Right lung (tissue), 5 donors: ENCODE results near the gene PNPLA8. TPM values are rescaled to one million over a fixed set of nuclear protein-coding genes. Genes with fewer than 3 reads are reported as not detected.
"Not testable (repeated sequence)": the region's sequence is repeated elsewhere in the genome, so short reads cannot be mapped to it uniquely, and the experiment has no call there.

ENCODE experiments used
- DNase-seq, 2 donors: peaks; one replicate each; pipeline ENCODE4 v3.0.0-alpha.2; 2013
- polyA plus RNA-seq, 5 donors: library from polyadenylated mRNA; unstranded; fragments of 120-200 nt; gene quantifications; one replicate each; pipeline versions ENCODE4 v1.2.1 to v1.2.3, GENCODE V29; 2013; ENCODE audit warnings: inconsistent platforms in 1 of 5, low replicate concordance in 1 of 5; ENCODE audit not compliant: insufficient read length in 5 of 5, insufficient read depth in 1 of 5

PNPLA8 gene
- polyA plus RNA-seq, 5 donors = 26.6 to 39.7 (median 35.0) TPM

DNA sequence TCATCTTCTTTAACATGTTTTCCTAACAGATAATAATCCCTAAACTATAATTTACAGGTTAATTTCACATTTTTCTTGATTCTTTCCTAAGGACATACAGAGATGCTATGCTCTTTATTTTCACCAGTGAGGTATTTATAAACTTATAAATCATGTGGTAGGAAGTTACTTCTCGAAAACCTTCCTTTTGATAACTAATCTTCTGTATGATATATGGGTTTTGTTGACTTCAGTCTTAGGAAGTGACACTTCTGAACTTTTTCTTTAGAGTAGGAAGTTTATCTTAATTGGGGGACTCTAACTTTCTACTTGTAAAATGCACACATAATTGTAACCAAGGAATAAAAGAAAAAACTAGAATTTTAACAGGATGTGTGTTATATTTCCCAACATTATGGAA is 9.8 kb upstream of the PNPLA8 start:
- DNase-seq = no peak

DNA sequence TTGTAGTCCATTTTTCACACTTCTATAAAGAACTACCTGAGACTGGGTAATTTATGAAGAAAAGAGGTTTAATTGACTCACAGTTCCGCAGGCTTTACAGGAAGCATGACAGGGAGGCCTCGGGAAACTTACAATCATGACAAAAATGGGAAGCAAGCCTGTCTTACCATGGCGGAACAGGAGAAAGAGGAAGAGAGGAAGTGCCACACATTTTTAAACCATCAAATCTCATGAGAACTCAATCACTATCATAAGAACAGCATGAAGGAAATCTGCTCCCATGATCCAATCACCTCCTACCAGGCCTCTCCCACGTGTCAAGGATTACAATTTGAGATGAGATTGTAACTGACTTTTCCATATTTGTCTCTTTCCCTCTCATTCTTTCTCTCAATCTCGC is 9.3 kb upstream of the PNPLA8 start:
- no peak for DNase-seq

DNA sequence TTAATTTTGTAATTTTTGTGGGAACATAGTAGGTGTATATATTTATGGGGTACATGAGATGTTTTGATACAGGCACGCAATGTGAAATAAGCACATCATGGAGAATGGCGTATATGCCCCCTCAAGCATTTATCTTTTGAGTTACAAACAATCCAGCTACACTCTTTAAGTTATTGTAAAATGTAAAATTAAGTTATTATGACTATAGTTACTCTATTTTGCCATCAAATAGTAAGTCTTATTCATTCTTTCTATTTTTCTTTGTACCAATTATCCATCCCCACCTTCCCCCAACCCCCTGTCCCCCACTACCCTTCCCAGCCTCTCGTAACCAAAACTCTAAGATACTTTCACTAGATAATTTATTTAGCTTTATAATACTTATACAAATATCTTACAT is 7.8 kb upstream of the PNPLA8 start:
- DNase-seq = no peak

DNA sequence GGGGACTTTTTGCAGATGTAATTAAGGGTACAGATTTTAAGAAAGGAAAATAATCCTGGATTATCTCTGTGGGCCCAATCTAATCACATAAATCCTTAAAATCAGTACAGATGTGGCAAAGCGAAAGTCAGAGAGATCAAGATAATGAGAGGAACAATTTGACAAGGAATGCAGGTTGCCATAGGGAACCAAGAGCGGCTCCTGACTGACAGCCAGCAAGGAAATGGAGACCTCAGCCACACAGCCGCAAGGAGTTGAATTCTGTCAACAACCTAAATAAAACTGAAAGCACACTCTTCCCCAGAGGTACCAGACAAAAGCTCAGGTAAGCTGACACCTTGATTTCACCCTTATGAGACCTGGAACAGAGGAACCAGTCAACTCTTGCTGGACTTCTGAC is 3.4 kb upstream of the PNPLA8 start:
- no peak for DNase-seq

DNA sequence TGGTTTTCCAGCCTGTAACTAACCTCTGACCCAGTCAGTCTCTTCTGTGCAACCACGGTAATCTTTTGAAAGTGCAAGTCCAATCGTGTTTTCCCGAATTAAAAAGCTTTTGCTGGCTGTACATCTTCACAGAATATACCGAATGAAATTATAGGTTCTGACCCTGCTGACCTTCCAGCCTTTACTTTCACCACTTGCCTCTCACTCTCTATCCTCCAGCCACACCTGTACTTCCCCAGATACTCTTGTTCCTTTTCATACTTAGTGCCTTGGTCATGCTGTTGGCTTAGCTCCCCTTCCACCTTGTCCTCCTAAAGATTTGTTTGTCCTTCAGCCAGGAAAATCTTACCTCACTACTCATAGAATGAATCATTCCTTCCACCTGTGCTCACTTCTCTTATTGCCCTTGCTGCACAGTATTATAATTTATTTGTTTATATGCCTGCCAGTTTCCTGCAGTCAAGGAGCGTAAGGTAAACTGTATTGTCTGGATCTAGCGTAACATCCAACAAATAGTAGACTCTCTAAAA is 2.3 kb upstream of the PNPLA8 start:
- DNase-seq = no peak

DNA sequence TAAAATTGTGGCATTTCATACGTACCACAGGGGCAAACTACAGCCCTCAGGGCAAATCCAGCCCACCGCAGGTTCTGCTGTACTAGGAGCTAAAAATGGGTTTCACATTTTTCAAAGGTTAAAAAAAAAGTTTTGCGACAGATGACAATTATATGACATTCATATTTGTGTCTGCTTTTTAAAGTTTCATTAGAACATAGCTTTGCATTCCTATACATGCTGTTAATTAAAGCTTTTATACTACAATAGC is 758 bp upstream of the PNPLA8 start:
- no peak for DNase-seq

DNA sequence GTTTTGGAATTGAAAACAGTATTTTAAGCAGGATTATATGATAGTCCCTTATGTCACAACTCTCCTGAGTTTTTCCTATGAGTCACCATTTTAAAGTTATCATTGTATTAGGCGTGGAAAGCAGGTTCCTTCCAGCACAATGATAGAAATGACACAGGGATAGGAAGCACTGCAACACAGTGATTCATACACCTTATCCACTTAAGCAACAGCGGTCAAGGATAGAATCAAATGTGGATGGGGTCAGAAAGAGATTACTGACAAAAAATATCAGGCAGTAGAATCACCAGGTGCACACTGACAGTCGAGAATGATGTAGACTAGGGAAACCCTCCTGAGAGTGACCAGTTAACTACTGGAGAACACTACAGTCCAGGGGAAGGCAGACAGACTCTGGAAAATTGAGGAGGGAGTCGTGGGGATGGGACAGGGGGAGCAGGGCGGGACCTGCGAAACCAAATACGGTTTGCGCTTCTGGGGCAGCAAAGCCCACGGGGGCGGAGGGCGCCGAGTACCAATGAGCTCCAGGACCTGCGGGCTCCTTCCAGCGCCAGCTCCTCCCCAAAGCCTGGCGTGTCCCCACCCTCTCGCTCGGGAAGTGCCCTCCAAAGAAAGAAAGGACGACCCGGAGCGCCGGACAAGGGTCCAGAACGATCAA is 479 bp downstream of the PNPLA8 start:
- DNase-seq = no peak

DNA sequence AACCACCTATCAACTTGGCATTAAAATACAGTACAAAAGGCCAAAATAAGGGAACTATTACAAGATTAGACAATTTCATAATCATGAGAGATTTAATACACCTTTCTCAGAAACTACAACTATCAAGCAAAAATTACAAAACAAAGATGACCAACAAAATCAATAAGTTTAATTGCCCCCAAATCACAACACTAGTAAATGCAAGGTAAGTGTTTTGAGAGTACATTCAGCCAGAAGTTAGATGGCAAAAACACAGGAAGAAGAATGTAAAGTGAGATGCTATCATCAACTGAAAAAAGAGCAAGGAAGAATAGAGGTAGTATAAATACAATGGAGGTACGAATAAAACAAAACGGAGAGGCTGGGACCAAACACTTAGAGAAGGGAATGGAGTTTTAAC is 3.2 kb downstream of the PNPLA8 start:
- DNase-seq = no peak

DNA sequence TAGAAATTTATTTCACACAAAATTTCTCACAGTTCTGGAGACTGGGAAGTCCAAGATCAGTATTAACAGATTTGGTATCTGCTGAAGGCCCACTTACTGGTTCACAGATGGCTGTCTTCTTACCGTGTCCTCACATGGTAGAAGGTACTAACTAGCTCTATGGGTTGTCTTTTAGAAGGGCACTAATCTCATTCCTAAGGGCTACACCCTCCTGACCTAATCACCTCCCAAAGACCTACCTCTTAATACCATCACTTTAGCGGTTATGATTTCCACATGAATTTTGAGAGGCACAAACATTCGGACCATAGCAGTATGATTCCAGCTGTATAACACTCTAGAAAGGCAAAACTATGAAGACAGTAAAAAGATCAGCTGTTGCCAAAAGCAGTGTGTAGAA is 8.0 kb downstream of the PNPLA8 start:
- DNase-seq = no peak

DNA sequence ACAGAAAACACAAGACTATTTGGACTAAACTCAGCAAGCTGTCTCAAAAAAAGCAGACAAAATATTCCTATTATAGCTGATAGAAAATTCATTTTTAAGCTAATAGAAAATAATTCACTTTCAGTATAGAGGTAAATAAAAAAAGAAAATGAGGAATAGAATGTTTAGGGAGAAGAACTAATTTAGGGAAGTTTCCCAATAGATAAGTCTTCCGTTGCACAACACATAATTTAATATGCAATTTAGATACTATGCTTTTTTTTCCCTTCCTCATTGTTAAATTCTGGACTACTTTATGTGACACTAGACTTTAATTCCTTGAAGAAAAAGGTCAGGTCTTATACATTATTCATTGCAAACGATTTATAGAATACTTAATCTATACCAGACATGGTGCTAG is 10.3 kb downstream of the PNPLA8 start:
- no peak for DNase-seq

DNA sequence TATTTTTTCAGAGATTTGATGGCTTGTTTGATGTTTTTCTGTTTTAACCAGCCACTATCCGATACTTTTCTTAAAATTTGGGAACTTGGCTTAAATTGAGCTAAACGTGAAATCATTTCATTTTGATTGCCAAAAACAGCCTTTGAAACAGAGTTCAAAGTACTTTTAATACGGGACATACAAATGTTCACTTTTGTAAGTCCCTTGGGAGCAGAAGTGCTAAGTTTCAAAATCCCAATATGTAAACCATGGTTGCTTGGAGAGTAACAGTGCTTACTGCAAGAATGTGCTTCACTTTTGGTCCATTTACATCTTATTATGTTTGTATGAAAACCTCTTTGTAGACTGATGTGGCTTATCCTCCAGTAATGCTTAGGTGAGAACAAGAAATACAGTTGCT is 10.9 kb downstream of the PNPLA8 start:
- no peak for DNase-seq

DNA sequence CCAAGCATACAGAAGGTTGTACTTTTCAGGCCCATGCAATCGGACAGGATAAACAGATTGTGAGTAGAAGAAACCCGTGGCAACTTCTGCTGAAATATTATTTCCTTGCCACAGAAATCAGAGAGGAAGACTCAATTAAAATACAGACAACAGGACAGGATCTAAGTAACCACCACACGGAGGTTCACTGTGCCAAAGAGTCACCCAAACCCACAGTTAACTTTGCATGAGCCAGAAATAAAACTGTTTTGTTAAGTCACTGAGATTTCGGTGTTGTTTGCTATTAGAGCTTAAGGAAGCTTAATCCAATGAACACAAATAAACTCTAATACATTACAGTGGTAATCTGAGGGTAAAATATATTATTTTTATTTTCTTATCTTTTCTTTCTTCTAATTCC is 14.0 kb downstream of the PNPLA8 start:
- no peak for DNase-seq

DNA sequence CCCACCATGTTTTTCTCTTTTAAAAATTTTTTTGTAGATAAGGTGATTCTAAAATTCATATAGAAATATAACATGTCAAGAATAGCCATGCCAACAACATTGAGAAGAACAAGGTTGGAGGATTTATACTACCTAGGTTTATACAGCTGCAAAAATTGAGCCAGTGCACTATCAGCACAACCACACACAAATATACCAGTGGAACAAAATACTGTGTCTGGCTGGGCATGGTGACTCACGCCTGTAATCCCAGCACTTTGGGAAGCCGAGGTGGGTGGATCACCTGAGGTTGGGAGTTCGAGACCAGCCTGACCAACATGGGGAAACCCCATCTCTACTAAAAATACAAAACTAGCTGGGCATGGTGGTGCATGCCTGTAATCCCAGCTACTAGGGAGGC is 21.4 kb downstream of the PNPLA8 start:
- DNase-seq = not testable (repeated sequence)

DNA sequence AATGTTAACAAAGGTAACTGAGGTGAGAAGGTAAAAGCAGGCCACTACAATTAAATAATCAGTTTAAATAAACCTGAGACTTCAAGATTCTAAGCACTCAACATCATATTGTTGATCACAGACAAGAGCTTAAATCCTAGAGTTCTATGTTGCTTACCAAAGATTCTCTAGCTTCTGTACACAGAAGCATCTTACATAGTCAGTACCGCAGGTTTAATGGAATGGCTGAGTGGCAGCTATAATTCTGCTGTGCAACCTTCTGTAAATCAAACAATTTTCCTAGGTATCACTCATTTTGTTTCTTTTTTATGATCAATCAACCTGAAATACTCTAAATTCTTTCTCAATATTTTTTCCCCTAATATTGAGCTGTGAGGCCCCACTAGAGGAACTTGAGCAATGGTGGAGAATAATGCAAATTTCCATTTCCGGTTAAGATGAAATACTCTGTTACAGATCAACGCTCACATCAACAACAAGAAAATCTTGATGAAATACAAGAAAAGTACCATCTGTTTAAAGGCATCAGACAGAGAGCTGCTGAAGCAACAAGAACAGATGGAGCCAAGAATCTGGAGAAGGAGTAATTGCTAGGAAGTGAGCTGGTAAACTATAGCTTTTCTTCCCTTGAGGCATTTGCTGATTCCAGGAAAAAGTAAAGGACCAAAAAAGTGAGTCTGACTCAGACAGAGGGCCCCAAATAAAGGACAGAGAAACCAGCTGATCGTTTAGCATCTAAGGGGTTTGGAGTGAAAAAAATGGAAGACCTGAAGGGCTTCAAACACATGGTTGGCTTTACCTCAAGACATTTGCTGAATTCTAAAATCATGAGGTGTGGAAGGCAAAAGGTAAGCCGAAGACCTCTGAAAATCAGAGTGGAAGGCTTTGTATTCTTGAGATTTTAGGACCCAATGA is 22.6 kb downstream of the PNPLA8 start:
- peak; percentile 27 to 28 for DNase-seq

DNA sequence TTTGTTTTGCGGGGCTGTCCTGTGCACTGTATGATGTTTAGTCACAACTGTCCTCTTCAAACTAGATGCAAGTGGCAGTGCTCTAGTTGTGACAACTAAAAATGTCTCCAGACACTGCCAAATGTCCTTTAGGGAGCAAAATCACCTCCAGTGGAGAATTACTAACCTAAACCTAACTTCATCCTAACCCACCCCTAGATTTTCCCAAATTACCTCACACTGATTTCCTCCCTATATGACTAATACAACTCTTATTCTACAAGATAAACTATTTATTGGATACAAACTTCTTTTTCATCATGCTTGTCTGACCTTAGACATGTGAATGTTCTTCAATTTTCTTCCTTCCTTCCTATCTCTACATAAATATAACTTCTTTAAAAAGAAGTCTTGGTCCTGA is 26.4 kb downstream of the PNPLA8 start:
- DNase-seq = no peak

DNA sequence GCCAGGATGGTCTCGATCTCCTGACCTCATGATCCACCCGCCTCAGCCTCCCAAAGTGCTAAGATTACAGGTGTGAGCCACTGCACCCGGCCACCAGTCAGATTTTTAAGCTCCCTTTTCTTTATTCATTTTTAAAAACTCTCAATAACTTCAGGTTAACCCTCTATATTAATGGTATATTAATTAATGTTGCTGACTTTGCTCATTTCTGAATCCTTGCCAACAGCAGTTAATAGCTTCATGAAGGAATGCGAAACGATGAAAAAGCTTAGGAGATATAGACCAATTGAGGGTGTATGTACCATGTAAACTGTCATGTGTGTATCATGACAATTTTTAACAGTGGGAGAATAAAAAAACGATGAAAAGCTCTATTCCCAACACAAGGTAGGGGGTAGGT is 27.5 kb downstream of the PNPLA8 start:
- DNase-seq = no peak

DNA sequence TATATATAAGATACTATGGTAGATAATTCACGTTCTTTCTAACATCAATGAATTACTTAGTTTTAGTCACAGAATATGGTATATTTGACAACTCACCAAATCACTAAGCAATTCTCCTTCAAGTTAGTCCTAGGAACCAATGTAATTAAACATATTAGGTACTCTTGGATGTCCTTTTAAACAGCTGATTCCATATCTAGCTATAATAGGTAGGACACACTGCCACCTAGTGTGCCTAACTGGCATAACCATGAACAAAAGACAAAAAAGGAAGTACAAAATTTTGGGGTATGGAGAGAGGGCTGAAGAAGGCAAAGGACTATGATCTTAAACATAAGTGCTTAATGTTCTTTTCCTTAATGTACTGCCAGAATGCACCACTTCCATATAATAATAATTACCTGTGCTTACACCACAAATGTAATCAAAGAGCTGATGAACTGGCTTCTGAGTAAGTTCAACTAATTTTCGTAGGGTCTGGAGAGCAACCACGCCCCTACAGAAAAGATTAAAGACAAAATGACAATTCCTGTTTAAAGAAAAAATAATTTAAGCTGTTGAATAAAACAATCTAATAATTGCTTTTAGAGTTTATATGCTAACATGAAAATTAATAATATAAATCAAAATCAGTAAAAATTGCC is 28.7 kb downstream of the PNPLA8 start:
- DNase-seq = peak in 1 of 2 donors; percentile 40

DNA sequence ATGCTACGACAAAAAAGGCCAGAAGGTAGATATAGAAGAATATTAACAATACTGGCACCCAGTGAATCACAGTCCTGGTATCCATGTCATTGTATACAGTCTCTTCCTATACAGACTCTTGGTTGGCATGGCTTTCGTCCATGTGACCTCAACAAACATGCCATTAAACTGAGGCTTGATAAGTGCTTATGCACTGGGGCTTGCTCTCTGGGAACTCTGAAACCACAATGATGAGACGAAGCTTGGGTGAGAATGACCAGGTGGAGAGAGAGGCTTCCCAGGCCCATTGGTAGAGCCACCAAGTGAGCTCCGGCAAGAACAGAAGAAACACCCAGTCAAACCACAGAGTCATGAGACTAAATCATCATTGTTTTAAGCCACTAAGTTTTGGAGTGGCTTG is 33.2 kb downstream of the PNPLA8 start:
- no peak for DNase-seq

DNA sequence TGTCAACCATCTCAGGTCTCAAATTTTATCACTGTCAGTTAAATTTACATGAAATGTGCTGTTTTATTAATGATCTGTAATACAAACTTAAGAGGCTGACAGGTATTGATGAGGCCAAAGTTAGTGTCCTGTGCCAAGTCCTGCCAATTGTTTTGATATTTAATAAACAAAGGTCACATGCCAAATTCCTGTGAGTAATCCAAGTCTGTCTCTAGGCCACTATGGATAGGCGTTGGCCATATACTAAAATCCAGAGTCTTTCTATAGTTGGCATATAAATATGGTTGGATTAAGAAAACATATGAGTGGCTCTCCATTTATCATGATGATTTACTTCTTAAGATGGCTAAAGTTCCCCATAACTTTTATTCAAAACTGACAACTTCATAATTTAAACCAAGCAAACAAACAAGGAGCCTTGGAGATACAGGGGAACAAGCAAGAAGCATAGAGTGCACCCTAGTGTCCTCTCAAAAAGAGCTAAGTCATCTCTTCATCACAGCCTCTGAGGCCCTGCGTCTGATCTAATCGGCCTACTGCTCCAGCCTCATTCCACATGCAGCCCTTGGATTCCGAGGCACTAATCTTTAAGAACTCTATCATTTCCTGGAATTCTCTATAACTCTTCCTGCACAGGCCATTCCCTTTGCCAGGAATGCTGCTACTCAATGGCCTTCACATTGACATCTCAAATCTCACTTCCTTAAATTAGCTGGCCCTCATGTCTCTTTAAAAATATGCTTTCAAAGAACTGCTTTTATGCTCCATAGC is 37.0 kb downstream of the PNPLA8 start:
- no peak for DNase-seq

DNA sequence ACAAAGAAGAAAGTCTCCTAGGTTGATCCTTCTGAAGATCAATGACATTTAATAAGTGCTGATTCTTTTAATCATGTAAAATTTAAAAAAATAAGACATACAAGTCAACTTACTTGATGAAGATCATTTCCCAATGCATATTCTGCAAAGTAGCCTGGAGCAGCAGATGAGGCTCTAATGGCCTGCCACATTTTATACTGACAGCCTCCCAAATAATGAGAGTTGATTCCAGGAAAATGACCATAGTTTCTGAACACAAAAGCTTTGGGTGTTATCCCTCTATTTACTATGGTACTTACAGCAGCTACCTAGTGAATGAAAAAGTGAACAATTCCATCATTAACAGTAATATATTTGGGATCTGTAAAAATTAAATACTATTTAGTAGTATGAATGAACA is 38.3 kb downstream of the PNPLA8 start:
- no peak for DNase-seq

DNA sequence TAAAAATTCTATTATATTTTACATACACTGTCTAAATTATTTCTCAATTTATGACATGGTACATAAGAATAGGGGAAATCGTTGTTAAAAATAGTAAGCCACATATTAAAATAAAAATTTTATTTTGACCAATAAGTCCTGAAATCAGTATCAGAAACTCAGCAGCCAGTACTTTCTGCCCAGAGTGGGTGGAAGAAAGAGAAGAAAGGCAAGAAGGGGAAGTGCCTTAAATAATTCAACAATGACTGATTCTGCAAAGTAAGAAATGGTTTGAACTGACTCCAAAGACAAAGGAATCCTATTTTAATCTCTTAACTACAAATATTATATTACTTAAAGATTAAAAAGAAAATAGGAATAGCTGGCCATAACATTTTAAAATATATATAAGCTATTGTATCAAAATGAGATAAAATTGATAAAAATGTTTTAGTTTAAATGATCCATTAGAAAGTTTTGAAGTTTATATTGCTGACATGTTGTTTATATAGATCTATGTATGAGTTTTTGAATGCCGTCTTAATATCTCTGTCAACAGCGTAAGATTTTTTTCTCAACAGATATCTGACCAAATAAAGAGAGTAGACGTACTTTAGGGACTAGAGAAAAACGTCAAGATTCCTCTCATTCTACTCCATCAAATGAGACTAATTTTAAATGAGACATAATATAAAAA is 39.5 kb downstream of the PNPLA8 start:
- no peak for DNase-seq

DNA sequence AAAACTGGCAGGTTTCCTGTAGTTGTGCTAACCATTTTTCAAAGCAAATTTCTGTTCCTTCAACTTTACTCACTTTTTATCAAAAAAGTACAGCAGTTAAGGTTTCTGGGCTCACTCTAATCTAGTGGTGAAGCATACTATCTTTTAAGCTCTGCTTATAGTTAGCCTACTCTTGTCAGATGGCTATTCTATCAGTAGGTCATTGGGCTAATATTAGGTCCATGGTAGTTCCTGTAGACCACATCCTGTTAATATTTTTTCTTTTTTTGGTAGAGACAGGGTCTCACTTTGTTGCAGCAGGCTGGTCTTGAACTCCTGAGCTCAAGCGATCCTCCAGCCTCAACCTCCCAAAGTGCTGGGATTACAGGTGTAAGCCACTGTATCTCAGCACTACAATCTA is 41.8 kb downstream of the PNPLA8 start:
- DNase-seq = no peak
